Measurements from ENCODE around the gene MAPKBP1. TPM values are rescaled to one million over a fixed set of nuclear protein-coding genes. Genes with fewer than 3 reads are reported as not detected.

MAPKBP1 gene
- total and polyA plus RNA-seq, 8 donors: 18.5 to 25.4 (median 22.9) TPM

DNA sequence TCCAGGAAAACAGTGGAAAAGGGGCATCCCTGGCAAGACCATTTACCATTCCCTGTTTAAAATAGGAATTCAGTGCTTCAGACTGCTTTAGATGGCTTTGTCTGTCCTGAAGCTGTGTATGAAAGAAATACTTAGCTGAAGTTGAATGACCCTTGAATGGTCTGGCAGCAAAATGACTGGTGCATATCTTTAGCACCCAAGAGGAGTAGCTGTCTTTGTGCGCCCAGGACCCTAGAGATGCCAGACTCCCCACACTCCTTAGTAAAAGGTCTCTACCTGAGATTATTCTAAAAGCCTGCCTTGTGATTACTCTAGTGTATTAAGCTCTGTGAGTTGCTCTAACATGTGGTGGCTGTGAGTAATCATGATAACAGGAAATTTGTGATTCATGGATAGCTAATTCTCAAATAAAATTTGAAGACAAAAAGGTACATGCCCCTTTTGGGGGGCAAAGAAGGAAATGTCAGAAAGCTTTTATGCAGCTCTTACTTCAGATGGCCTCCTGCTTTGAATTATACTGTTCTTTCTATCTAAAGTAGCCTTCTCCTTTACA lies 3.2 kb downstream of the MAPKBP1 start:
- Histone ChIP-seq H3K27ac (no peak overlapping the region), H3K4me1 (peaks cover 41 to 61% of the 10 kb centered on the region in 2 donors), H3K36me3 (no peaks in the 10 kb centered on the region), H3K9me3 (no peaks in the 10 kb centered on the region), H3K27me3 (no peaks in the 10 kb centered on the region), H3K4me3 (no peak overlapping the region)
- TF ChIP-seq, protein P1, sequence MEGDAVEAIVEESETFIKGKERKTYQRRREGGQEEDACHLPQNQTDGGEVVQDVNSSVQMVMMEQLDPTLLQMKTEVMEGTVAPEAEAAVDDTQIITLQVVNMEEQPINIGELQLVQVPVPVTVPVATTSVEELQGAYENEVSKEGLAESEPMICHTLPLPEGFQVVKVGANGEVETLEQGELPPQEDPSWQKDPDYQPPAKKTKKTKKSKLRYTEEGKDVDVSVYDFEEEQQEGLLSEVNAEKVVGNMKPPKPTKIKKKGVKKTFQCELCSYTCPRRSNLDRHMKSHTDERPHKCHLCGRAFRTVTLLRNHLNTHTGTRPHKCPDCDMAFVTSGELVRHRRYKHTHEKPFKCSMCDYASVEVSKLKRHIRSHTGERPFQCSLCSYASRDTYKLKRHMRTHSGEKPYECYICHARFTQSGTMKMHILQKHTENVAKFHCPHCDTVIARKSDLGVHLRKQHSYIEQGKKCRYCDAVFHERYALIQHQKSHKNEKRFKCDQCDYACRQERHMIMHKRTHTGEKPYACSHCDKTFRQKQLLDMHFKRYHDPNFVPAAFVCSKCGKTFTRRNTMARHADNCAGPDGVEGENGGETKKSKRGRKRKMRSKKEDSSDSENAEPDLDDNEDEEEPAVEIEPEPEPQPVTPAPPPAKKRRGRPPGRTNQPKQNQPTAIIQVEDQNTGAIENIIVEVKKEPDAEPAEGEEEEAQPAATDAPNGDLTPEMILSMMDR (IDR thresholded peaks at IDR 0.05): no peak
- intact Hi-C loops (cut with DNase I): no loop called here
- ATAC-seq (no peak), DNase-seq (no peak)

DNA sequence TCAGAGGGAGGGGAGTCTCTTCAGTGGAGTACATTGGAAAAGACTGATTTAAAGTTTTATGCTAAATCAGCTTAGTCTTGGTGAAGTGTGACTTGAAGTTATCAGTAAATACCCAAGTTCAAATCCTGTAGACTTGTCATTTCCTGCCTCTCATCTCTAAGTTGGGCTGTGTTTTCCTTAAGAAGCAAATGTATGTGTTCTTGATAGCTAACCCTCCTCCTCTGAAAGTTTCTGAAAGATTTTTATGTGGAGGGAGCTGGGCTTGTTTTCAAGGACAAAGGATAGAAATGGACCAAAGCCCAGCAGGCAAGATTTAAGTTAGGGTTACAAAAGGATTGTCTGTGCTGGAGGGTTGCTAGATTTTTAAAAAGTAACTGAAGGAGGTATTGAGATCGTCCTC lies 4.2 kb downstream of the MAPKBP1 start:
- ATAC-seq (no peak), DNase-seq (no peak)
- Histone ChIP-seq H3K4me3 (no peak overlapping the region), H3K27me3 (no peaks in the 10 kb centered on the region), H3K27ac (no peak overlapping the region), H3K4me1 (peaks cover 35 to 51% of the 10 kb centered on the region in 2 donors), H3K36me3 (no peaks in the 10 kb centered on the region), H3K9me3 (no peaks in the 10 kb centered on the region)
- TF ChIP-seq, protein P1 (IDR thresholded peaks at IDR 0.05): no peak
- intact Hi-C loops (cut with DNase I): no loop called here

DNA sequence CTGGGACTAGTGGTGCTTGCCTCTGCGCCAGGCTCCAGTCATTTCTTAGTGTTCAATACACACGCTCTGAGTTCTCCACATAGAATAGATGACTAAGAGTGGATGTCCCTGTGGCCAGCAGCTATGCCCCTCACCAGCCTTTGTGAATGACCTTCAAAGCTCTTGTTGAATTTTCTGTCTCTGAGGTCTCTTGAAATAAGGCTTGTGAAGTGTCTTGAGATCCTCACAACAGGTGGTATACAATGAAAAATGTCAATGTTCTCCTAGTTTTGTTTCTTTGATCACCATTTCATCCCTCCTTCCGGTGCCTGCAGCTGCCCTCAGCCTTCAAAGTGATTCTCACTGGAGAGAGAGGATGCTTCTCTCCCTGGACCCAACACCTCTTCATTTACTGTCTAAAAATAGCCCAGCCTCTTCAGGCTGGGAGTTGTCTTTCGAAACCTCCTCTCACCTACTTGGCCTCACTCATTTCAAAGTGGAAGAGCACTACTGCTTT lies 5.4 kb downstream of the MAPKBP1 start:
- Histone ChIP-seq H3K4me1 (peaks cover 35 to 48% of the 10 kb centered on the region in 2 donors), H3K36me3 (no peaks in the 10 kb centered on the region), H3K4me3 (no peak overlapping the region), H3K27me3 (no peaks in the 10 kb centered on the region), H3K9me3 (no peaks in the 10 kb centered on the region), H3K27ac (peak overlapping the region; percentile 39 to 49)
- DNase-seq: no peak
- intact Hi-C loops (cut with DNase I): no loop called here
- ATAC-seq: peak; percentile 59
- TF ChIP-seq, protein P1 (IDR thresholded peaks at IDR 0.05): no peak

DNA sequence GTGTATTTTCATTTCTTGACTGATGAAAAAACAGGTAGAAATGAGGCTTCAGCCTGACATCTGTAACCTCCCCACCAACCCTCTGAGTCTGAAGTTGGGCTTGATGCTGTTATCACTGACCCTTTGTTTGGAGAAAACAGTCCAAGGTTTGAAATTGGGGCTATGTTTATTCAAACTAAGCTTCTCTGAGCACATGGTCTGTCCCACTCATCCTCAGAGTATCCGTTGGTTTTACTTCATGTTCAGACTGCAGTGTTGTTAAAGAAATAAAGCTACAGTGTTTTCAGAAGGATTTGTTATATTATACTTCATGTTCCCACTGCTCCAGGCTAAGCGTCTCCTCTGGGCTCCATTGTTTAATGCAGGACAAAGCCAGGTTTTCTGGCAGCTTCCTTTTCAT lies 6.0 kb downstream of the MAPKBP1 start:
- Histone ChIP-seq H3K4me1 (peaks cover 31 to 44% of the 10 kb centered on the region in 2 donors), H3K36me3 (no peaks in the 10 kb centered on the region), H3K27me3 (no peaks in the 10 kb centered on the region), H3K27ac (peak overlapping the region; percentile 39 to 49), H3K4me3 (no peak overlapping the region), H3K9me3 (no peaks in the 10 kb centered on the region)
- TF ChIP-seq, protein P1 (IDR thresholded peaks at IDR 0.05): no peak
- intact Hi-C loops (cut with DNase I): no loop called here
- no peak for ATAC-seq
- DNase-seq: no peak

DNA sequence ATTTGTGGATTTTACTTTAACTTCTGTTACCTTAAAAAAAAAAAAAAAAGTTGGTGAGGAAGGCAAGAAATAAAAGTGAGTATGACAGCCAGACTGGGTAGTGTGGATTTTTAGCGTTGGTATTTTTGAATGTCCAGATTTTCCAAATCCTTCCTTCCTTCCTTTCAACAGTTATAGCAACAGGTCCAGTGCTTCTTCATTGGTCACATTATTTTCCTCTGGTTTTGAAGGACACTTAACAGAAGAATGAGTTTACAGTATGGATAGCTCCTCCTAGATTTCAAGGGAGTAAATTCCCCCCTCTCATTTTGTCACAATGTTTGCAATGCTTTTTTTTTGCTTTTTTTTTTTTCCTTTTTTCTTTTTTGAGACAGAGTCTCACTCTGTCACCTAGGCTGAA lies 6.4 kb downstream of the MAPKBP1 start:
- no peaks in the 10 kb centered on the region for H3K27me3 ChIP-seq
- H3K36me3 ChIP-seq: no peaks in the 10 kb centered on the region
- no peaks in the 10 kb centered on the region for H3K9me3 ChIP-seq
- intact Hi-C loops (cut with DNase I): no loop called here
- peak overlapping the region; percentile 39 to 49 for H3K27ac ChIP-seq
- ATAC-seq (peak; percentile 78), DNase-seq (no peak)
- H3K4me1 ChIP-seq: peaks cover 27 to 39% of the 10 kb centered on the region in 2 donors
- TF ChIP-seq, protein P1 (IDR thresholded peaks at IDR 0.05): no peak
- no peak overlapping the region for H3K4me3 ChIP-seq
